ENCODE data around the gene JARID2.

JARID2 gene

DNA sequence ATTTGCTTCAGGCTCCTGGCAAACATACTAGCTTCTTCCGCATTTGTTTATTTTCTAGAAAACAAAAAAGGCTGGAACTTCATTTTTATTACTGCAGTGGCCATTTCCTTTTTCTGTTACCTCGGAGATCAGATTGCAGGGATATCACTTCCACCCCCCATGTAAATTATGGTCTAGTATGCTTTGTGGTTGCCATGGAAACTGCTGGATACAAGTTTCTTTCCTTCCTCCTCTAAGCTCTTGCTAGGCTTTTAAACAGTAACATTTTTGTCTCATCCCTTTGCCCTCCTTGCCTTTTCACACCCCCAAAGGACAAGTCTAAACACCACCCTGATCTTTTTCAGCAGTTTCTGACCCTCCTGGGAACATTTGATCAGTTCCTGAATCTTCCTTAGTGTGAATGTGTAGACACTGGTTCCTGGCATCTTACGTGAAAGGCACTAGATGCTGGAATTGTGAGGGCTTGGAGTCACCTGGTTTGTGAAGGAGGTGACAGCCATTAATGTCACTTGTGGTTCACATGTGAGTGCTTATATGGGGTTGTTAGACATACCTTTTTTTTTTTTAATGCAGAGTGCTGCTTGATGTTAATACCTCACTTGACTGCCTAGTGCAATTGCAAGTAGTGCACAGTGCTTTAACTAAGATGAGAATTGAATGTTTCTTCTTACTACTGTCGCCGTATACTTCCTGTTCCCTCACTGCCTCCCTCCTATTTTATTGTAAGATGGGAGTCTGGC, 181.6 kb downstream of the JARID2 start:
- no peak for DNase-seq

DNA sequence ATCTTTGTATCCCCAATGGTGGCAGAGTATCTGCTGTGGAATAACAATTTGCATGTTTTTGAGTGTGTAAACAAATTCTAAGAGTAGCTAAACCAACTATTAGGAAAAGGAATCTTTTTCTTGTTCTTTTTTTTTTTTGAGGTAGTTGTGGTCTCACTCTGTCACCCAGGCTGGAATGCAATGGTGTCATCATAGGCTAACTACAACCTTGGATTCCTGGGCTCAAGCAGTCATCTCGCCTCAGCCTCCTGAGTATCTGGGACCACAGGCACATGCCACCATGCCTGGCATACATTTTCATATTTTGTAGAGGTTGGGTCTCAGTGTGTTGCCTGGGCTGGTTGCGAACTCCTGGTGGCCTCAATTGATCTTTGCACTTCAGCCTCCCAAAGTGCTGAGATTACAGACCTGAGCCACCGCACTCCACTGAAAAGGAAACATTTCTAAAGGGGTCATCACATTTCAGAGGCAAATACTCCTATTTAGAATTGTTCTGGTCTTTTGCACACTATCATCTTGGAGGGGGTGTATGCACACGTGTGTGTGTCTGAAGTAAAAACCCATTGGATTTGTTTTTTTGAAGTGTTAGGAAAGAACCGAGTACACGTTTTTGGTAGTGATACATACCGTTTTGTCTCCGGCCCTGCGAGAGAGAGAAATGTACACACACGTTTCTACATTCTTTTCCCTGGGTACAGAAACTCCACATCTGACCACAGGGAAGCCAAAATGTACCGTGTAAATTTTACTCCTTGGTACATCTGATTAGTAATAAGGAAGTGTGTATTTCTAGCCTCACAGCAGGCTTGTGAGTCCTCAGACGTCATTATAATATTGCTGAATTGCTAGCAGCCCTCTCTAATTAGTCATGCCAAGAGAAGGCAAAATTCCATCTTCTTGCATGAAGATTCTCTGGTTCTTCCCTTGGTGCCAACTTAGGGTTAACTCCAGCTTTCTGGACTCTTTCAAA, 183.6 kb downstream of the JARID2 start:
- no peak for DNase-seq

GRCh38 chr6:15430186-15430585, 184.3 kb downstream of the JARID2 start:
- DNase-seq, result no peak

- DNase-seq, result no peak
Observed at GRCh38 chr6:15430931-15431405, 185.1 kb downstream of the JARID2 start.

GRCh38 chr6:15431762-15432483, 186.1 kb downstream of the JARID2 start:
- no peak for DNase-seq

- no peak for DNase-seq
Observed at GRCh38 chr6:15433511-15433861, 187.6 kb downstream of the JARID2 start.

GRCh38 chr6:15434263-15434662, 188.4 kb downstream of the JARID2 start:
- no peak for DNase-seq

GRCh38 chr6:15434823-15435380, 189.0 kb downstream of the JARID2 start:
- DNase-seq, result no peak

GRCh38 chr6:15435468-15435867, 189.6 kb downstream of the JARID2 start:
- no peak for DNase-seq

DNA sequence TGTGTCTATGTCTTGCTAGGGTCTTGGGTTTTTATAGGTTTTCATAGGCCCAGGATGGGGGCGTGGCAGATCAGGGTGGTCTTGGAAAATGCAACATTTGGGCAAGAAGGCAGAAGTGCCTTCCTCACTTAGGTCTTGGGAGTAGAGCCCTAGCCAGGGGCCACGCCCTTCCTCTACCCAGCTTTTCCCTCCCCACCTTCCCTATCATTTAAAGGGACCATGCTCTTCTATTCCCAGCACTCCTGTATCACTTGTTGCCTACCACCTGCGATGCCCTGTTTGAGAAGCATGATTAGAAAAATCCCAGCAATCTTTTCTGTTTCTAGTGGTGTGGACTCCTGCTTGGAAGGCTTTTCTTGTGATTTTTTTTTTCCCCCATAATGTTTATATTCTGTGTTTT, 190.6 kb downstream of the JARID2 start:
- no peak for DNase-seq

- DNase-seq, result no peak
Observed at GRCh38 chr6:15437090-15437635, 191.3 kb downstream of the JARID2 start.

- DNase-seq, result no peak
Observed at GRCh38 chr6:15439410-15440025, 193.6 kb downstream of the JARID2 start.

GRCh38 chr6:15440040-15440439, 194.2 kb downstream of the JARID2 start:
- DNase-seq, result no peak

GRCh38 chr6:15441215-15441868, 195.5 kb downstream of the JARID2 start:
- DNase-seq, result peak; percentile 23

DNA sequence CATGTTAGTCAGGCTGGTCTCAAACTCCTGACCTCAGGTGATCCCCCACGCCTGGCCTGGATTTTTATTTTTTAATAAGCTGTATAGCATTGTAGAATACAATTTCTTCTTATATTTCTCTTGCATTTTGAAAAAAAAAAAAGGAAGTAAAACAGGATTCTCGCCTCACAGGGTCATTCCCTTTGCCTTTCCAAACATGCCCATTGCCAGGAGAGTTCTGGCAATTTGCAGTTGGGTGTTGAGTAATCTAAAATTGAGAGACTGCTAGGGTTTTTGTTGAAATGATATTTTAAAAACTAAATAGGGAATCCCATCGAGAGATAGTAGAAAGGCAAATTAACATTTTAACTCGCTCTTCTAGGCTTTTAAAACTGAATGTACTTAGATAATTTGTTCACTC, 196.1 kb downstream of the JARID2 start:
- no peak for DNase-seq

GRCh38 chr6:15442467-15442866, 196.6 kb downstream of the JARID2 start:
- no peak for DNase-seq

GRCh38 chr6:15443119-15443830, 197.4 kb downstream of the JARID2 start:
- no peak for DNase-seq

DNA sequence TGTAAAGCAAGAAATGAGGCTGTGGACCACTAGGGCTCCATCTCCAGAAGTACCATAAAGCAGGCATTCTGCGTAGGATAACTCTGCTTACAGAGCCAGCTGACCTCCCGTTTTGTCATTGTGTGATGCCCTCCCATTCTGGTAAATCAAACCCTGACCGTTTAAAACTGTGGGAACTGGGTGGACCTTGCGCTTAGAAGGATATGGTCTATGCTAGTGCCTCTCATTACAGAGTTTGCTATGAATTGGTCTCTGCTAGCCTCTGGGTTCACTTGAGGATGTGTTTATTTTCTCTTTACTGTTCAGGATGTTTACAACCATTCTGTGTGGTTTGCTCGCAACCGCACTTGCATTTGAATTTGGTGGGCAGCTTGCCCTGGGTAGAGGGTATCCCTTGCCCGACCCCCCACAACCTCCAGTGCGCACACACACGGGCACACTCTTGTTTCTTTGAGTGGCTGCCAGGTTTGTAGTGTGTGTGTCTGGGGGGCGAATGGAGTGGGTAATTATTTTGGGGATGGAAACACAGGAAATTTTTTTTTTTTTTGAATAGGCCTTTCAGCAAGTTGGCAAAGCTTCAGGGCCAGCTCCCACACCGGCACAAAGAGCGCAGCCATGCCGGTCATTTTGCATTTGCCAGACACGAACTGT, 198.3 kb downstream of the JARID2 start:
- no peak for DNase-seq

DNA sequence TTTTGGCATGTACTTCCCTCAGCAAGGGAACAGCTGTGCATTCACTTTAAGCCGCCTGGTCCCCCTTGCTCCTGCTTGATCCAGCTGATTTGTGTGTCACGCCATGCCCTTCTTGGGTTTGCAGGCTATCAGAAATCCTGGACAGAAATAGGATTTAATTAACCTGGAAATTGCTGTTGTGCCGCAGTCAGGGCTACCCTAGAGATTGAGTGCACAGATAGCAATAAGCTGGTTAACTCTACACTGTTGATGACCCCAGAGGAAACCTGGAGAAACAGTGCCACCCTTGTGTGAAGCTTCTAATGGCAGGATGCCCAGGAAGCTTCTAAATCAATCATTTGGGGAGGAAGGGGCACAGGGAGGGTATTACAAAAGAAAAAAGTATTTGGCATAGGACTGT, 199.0 kb downstream of the JARID2 start:
- no peak for DNase-seq

DNA sequence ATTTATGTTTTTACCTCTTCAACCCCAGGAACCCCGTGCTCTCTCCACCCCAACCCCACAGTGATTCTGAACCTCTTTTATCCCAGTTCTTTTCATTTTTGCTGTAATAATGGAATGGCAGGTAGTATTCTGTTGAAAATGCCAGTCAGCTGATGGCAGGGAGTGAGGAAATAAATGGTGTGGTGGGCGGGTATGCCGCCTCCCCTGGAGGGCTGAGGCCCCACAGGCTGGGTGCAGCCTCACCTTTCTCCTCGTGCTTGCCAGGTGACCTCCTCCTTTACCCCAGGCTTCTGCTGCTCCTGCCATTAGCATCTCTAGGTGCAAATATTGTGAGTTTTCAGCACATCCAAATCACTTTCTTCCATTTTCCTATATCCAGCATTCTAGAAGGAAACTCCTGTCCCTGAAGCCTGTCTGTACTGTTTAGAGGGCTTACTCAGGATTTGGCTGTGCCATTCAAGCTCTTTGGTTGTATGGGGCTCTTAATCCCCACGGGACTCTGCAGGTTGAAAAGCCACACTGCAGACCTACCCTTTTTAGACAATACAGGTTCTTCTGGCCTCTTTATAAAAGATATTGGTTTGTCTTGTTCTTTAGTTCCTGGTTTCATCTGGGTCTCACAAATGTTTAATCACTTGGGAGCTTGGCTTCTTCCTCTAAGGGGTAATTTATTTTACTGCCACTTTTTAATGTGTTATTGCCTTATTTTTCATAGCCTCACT, 201.8 kb downstream of the JARID2 start:
- DNase-seq, result no peak
